Fibroblast of pulmonary artery (primary cell): ENCODE measurements around the gene CGB5.

Experiments
- DNase-seq: peaks from one replicate; pipeline ENCODE4 v3.0.0-alpha.2; 2010; ENCODE audit warnings: low read depth
- H3K4me3 ChIP-seq: replicated peaks from 2 replicates; pipeline ENCODE4 v1.5.1; 2011; ENCODE audit warnings: low read depth, mild to moderate bottlenecking, control low read depth, low read length, moderate library complexity
- TF ChIP-seq, protein P1 (sequence below): IDR thresholded peaks from 2 replicates; pipeline ENCODE4 v1.5.1; 2011; ENCODE audit warnings: mild to moderate bottlenecking, control low read depth, low read length, inconsistent platforms; ENCODE audit errors: missing control alignments

CGB5 gene

GRCh38 chr19:49059053-49059452, 15.4 kb downstream of the CGB5 start:
- TF ChIP-seq, protein P1, sequence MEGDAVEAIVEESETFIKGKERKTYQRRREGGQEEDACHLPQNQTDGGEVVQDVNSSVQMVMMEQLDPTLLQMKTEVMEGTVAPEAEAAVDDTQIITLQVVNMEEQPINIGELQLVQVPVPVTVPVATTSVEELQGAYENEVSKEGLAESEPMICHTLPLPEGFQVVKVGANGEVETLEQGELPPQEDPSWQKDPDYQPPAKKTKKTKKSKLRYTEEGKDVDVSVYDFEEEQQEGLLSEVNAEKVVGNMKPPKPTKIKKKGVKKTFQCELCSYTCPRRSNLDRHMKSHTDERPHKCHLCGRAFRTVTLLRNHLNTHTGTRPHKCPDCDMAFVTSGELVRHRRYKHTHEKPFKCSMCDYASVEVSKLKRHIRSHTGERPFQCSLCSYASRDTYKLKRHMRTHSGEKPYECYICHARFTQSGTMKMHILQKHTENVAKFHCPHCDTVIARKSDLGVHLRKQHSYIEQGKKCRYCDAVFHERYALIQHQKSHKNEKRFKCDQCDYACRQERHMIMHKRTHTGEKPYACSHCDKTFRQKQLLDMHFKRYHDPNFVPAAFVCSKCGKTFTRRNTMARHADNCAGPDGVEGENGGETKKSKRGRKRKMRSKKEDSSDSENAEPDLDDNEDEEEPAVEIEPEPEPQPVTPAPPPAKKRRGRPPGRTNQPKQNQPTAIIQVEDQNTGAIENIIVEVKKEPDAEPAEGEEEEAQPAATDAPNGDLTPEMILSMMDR = no peak
- no peak for DNase-seq
- no peak overlapping the region for H3K4me3 ChIP-seq

- no peak overlapping the region for H3K4me3 ChIP-seq
- TF ChIP-seq, protein P1 = no peak
- no peak for DNase-seq
Observed at GRCh38 chr19:49061000-49061399, 17.4 kb downstream of the CGB5 start.

GRCh38 chr19:49061445-49061844, 17.8 kb downstream of the CGB5 start:
- no peak for DNase-seq

GRCh38 chr19:49064029-49064629, 20.5 kb downstream of the CGB5 start:
- no peak for DNase-seq
- TF ChIP-seq, protein P1 = no peak
- no peak overlapping the region for H3K4me3 ChIP-seq

More at GRCh38 chr19:49061445-49061844, 17.8 kb downstream of the CGB5 start:
- TF ChIP-seq, protein P1 = no peak
- H3K4me3 ChIP-seq = no peak overlapping the region

DNA sequence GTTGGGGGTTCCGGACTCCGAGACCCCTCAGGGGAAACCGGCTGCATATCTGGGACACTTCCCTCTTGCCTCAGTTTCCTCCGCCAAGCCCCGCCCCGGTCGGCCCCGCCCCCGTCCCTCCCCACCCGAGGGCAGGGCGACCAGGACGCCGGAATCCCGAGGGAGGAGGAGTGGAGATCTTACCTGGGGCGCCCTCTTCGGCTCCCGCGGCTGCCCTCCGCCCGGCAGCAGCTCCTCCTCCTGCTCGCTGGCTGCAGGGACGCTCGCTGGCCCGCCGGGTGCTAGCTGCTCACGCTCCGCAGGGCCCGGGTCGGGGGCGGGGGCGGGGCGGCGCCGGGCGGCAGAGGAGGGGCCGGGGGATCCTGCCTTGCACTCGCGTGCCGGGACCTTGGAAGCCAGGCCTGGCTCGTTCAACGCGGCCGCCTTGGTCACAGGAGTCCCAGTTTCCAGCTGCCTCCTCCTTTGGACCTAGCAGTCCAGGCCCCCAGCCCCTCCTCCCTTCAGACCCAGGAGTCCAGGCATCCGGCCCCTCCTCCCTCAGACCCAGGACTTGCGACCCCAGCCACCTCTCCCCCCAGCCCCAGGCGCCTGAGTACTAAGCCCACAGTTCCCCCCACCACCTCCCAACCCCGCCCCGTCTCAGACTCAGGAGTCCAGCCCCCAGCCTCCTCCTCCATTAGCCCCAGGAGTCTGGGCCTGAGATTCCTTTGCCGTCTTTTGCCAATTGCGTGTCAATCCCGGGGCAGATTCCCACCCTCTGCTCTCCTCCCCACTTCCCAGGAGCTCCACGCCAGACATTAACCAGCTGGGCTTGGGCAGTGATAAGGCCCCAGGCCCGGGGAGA, 21.3 kb downstream of the CGB5 start, which contains the start of gene NTF4:
Gene NTF4 (minus strand): TSS at position 51 of the 844 bp plus-strand sequence. CDS start 2,821 bp downstream, outside the sequence.
- TF ChIP-seq, protein P1 = no peak
- no peak within 1 kb of the TSS for H3K4me3 ChIP-seq
- DNase-seq = peak; percentile 21

- DNase-seq = no peak
- H3K4me3 ChIP-seq = no peak overlapping the region
- TF ChIP-seq, protein P1 = no peak
Observed at GRCh38 chr19:49065905-49066512, 22.4 kb downstream of the CGB5 start.
